Vagina (tissue), 2 donors: ENCODE measurements around the gene ACP7. TPM values are rescaled to one million over a fixed set of nuclear protein-coding genes. Genes with fewer than 3 reads are reported as not detected.
A peak's percentile ranks its signal among the peaks of the same experiment; 100 is the strongest.
"Not testable (repeated sequence)": the region's sequence is repeated elsewhere in the genome, so short reads cannot be mapped to it uniquely, and the experiment has no call there.

Source experiments
- DNase-seq, 2 donors: peaks; one replicate each; pipeline ENCODE4 v3.0.0-alpha.2; 2017; ENCODE audit errors: extremely low spot score in 2 of 2
- H3K27ac ChIP-seq: fragments of 200-600 bp; sonication (generic); one replicate; pipeline ENCODE4 v1.5.1; 2019
- H3K27me3 ChIP-seq: fragments of 200-600 bp; sonication (generic); one replicate; pipeline ENCODE4 v1.5.1; 2019
- H3K36me3 ChIP-seq, 2 donors: fragments of 200-600 bp; sonication (generic); one replicate each; pipeline ENCODE4 v1.5.1; 2017 to 2019
- H3K4me1 ChIP-seq: fragments of 200-600 bp; sonication (generic); one replicate; pipeline ENCODE4 v1.5.1; 2019
- H3K4me3 ChIP-seq, 2 donors: fragments of 200-600 bp; sonication (generic); 1 replicate in 1 of 2; 2 replicates in 1 of 2; pipeline ENCODE4 v1.5.1; 2016 to 2019
- H3K9me3 ChIP-seq: fragments of 200-600 bp; sonication (generic); one replicate; pipeline ENCODE4 v1.5.1; 2019
- POLR2A ChIP-seq, 2 donors: fragments of 450-650 bp; IDR thresholded peaks; one replicate each; pipeline ENCODE4 v1.6.1; 2017; ENCODE audit warnings: antibody characterized with exemption in 2 of 2, mild to moderate bottlenecking in 2 of 2, moderate library complexity in 2 of 2
- POLR2AphosphoS5 ChIP-seq, 2 donors: sonication (generic); formaldehyde crosslinking; IDR thresholded peaks; one replicate each; pipeline ENCODE4 v1.9.0; 2017; ENCODE audit warnings: antibody characterized with exemption in 2 of 2, mild to moderate bottlenecking in 2 of 2, low read depth in 1 of 2; ENCODE audit not compliant: insufficient read depth in 1 of 2
- intact Hi-C: fragments of 100-400 bp; cut with DNase I; formaldehyde crosslinking; loops from one replicate; pipeline ENCODE4 v1.15.1; 2023
- total RNA-seq: library from RNA; depleted of rRNA; stranded (reverse); fragments of >200 nt; gene quantifications from one replicate; pipeline ENCODE4 v1.2.3, GENCODE V29; 2016
- TF ChIP-seq, protein P1 (sequence below), 3 experiments: fragments of 450-650 bp in 2 of 3; fragments of 200-600 bp in 1 of 3; sonication (generic) in 1 of 3; IDR thresholded peaks; one replicate each; pipeline ENCODE4 v1.5.1; 2017 to 2019; ENCODE audit warnings: antibody characterized with exemption in 3 of 3, mild to moderate bottlenecking in 2 of 3, moderate library complexity in 2 of 3

Gene ACP7
- total RNA-seq, 1 donor from 2014 or later = not detected

GRCh38 chr19:39112338-39112890, 28.2 kb downstream of the ACP7 start:
- Histone ChIP-seq H3K4me1 (peaks cover 8% of the 10 kb centered on the region), H3K27ac (no peak overlapping the region), H3K4me3 (no peak overlapping the region), H3K36me3 (no peaks in the 10 kb centered on the region), H3K9me3 (no peaks in the 10 kb centered on the region), H3K27me3 (no peaks in the 10 kb centered on the region)
- intact Hi-C loops = no loop called here
- no peak for DNase-seq
- TF ChIP-seq, protein P1, sequence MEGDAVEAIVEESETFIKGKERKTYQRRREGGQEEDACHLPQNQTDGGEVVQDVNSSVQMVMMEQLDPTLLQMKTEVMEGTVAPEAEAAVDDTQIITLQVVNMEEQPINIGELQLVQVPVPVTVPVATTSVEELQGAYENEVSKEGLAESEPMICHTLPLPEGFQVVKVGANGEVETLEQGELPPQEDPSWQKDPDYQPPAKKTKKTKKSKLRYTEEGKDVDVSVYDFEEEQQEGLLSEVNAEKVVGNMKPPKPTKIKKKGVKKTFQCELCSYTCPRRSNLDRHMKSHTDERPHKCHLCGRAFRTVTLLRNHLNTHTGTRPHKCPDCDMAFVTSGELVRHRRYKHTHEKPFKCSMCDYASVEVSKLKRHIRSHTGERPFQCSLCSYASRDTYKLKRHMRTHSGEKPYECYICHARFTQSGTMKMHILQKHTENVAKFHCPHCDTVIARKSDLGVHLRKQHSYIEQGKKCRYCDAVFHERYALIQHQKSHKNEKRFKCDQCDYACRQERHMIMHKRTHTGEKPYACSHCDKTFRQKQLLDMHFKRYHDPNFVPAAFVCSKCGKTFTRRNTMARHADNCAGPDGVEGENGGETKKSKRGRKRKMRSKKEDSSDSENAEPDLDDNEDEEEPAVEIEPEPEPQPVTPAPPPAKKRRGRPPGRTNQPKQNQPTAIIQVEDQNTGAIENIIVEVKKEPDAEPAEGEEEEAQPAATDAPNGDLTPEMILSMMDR (IDR thresholded peaks at IDR 0.05) = no peak
- TF ChIP-seq POLR2A (IDR thresholded peaks at IDR 0.05) (no peak), POLR2AphosphoS5 (IDR thresholded peaks at IDR 0.05; ENCODE audit: insufficient read depth in 1 of 2, low read depth in 1 of 2) (peak in 1 of 2 donors; percentile 31)

- no peaks in the 10 kb centered on the region for H3K27me3 ChIP-seq
- H3K4me1 ChIP-seq = peaks cover 8% of the 10 kb centered on the region
- H3K4me3 ChIP-seq = no peak overlapping the region
- no peak overlapping the region for H3K27ac ChIP-seq
- no peaks in the 10 kb centered on the region for H3K9me3 ChIP-seq
- no peaks in the 10 kb centered on the region for H3K36me3 ChIP-seq
- DNase-seq = no peak
- intact Hi-C loops = no loop called here
- TF ChIP-seq POLR2A (IDR thresholded peaks at IDR 0.05) = no peak
- TF ChIP-seq, protein P1 (IDR thresholded peaks at IDR 0.05) = no peak
- no peak for TF ChIP-seq POLR2AphosphoS5 (IDR thresholded peaks at IDR 0.05; ENCODE audit: insufficient read depth in 1 of 2, low read depth in 1 of 2)
Observed at GRCh38 chr19:39113199-39113598, 29.0 kb downstream of the ACP7 start.

DNA sequence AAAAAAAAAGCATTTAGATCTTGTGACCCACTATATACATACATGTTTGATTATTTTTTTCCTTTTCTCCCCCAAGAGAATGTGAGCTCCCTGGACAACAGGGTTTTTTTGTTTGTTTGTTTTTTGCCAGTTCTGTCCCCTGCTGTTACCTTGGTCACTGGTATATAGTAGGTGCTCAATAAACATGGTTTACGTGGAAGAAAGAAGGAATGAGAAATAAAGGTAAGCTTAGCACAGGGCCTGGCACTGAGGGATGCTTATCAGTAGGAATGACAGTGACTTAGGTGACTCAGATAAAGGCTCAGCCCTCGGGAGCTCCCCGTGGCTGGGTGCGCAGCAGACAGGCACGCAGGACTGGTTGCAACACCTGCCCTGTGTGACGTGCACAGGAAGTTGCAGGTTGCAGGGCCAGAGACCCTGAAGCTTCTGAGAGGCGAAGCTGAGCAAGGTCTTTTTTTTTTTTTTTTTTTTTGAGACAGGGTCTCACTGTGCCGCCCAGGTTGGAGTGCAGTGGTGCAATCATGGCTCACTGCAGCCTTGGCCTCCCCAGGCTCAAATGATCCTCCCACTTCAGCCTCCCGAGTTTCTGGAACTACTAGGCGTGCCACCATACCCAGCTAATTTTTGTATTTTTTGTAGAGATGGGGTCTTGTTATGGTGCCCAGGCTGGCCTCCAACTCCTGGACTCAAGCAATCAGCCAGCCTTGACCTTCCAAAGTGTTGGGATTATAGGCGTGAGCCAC, 31.1 kb downstream of the ACP7 start:
- Histone ChIP-seq H3K4me1 (peaks cover 8% of the 10 kb centered on the region), H3K27me3 (no peaks in the 10 kb centered on the region), H3K27ac (no peak overlapping the region), H3K36me3 (no peaks in the 10 kb centered on the region), H3K4me3 (no peak overlapping the region), H3K9me3 (no peaks in the 10 kb centered on the region)
- no peak for DNase-seq
- TF ChIP-seq, protein P1 (IDR thresholded peaks at IDR 0.05) = no peak
- TF ChIP-seq POLR2AphosphoS5 (IDR thresholded peaks at IDR 0.05; ENCODE audit: insufficient read depth in 1 of 2, low read depth in 1 of 2) (no peak), POLR2A (IDR thresholded peaks at IDR 0.05) (no peak)
- intact Hi-C loops = no loop called here

- DNase-seq, H3K36me3 ChIP-seq, H3K27ac ChIP-seq, H3K4me1 ChIP-seq, H3K9me3 ChIP-seq, H3K4me3 ChIP-seq, H3K27me3 ChIP-seq, intact Hi-C loops: not testable (repeated sequence)
Observed at GRCh38 chr19:39117023-39117422, 32.9 kb downstream of the ACP7 start.

- TF ChIP-seq, protein P1 (IDR thresholded peaks at IDR 0.05) = no peak
- TF ChIP-seq POLR2AphosphoS5 (IDR thresholded peaks at IDR 0.05; ENCODE audit: insufficient read depth in 1 of 2, low read depth in 1 of 2) = no peak
- no peak for TF ChIP-seq POLR2A (IDR thresholded peaks at IDR 0.05)
Observed at GRCh38 chr19:39119830-39120229, 35.7 kb downstream of the ACP7 start.

More at GRCh38 chr19:39119830-39120229, 35.7 kb downstream of the ACP7 start:
- no peaks in the 10 kb centered on the region for H3K9me3 ChIP-seq
- H3K27me3 ChIP-seq = no peaks in the 10 kb centered on the region
- H3K4me1 ChIP-seq = no peaks in the 10 kb centered on the region
- no peak overlapping the region for H3K27ac ChIP-seq
- H3K36me3 ChIP-seq = no peaks in the 10 kb centered on the region
- no peak for DNase-seq
- intact Hi-C loops = loop anchor here (5.0 to 10.0 kb wide), 2 partner anchors 62 to 355 kb away; no protein-coding TSS in a partner anchor
- H3K4me3 ChIP-seq = no peak overlapping the region
